ENCODE results near the gene NAA35.

NAA35 gene

DNA sequence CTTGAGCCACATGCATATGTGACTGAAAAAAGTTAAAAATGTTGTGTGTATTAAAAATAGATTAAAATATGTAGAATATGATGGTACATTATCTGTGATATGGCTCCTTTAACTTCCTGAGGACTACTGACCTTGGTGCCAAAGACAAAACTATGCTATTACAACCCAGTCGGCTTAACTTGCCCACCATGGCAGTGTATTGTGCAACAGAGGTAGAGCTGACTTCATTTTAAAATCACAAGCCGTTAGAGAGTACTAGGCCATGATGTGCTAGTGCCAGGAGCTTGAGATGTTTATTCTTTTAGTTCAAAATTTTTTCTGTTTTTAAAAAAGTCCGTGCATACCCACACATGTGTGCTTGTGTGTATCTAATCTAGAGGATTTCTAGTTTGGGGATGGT, 46.3 kb downstream of the NAA35 start:
- TF ChIP-seq POLR2AphosphoS5 (IDR thresholded peaks at IDR 0.05; ENCODE audit: low read depth, low read length) (no peak), SIN3A (IDR thresholded peaks at IDR 0.05; ENCODE audit: borderline replicate concordance, insufficient read depth, low read length) (no peak), FOXP2 (optimal IDR thresholded peaks at IDR 0.05; ENCODE audit: borderline replicate concordance, extremely low read depth, extremely low read length, insufficient read depth) (no peak), TAF1 (IDR thresholded peaks at IDR 0.05; ENCODE audit: borderline replicate concordance, insufficient read depth, low read length) (no peak)
- TF ChIP-seq, protein P1, sequence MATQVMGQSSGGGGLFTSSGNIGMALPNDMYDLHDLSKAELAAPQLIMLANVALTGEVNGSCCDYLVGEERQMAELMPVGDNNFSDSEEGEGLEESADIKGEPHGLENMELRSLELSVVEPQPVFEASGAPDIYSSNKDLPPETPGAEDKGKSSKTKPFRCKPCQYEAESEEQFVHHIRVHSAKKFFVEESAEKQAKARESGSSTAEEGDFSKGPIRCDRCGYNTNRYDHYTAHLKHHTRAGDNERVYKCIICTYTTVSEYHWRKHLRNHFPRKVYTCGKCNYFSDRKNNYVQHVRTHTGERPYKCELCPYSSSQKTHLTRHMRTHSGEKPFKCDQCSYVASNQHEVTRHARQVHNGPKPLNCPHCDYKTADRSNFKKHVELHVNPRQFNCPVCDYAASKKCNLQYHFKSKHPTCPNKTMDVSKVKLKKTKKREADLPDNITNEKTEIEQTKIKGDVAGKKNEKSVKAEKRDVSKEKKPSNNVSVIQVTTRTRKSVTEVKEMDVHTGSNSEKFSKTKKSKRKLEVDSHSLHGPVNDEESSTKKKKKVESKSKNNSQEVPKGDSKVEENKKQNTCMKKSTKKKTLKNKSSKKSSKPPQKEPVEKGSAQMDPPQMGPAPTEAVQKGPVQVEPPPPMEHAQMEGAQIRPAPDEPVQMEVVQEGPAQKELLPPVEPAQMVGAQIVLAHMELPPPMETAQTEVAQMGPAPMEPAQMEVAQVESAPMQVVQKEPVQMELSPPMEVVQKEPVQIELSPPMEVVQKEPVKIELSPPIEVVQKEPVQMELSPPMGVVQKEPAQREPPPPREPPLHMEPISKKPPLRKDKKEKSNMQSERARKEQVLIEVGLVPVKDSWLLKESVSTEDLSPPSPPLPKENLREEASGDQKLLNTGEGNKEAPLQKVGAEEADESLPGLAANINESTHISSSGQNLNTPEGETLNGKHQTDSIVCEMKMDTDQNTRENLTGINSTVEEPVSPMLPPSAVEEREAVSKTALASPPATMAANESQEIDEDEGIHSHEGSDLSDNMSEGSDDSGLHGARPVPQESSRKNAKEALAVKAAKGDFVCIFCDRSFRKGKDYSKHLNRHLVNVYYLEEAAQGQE (IDR thresholded peaks at IDR 0.05; ENCODE audit: insufficient read depth in 1 of 2, low read depth in 2 of 2, low read length in 2 of 2): no peak

DNA sequence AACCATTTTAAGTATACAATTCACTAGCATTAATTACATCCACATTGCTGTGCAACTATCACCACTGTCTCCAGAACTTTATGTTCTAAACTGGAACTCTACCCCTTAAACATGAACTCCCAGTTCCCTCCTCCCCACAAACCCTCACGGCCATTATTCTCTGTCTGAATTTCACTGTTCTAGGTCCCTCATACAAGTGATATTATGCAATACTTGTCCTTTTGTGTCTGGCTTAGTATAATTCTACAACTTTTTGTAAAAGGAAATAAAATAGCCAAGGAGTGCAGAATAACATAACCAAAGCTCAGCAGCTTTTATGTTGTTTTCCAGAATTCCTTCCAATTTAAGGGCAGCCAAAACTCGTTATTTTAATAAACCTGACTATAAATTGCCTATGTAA, 53.2 kb downstream of the NAA35 start:
- no peak for TF ChIP-seq SIN3A (IDR thresholded peaks at IDR 0.05; ENCODE audit: borderline replicate concordance, insufficient read depth, low read length)
- TF ChIP-seq, protein P1 (IDR thresholded peaks at IDR 0.05; ENCODE audit: insufficient read depth in 1 of 2, low read depth in 2 of 2, low read length in 2 of 2): no peak
- no peak for TF ChIP-seq FOXP2 (optimal IDR thresholded peaks at IDR 0.05; ENCODE audit: borderline replicate concordance, extremely low read depth, extremely low read length, insufficient read depth)
- no peak for TF ChIP-seq POLR2AphosphoS5 (IDR thresholded peaks at IDR 0.05; ENCODE audit: low read depth, low read length)
- no peak for TF ChIP-seq TAF1 (IDR thresholded peaks at IDR 0.05; ENCODE audit: borderline replicate concordance, insufficient read depth, low read length)

DNA sequence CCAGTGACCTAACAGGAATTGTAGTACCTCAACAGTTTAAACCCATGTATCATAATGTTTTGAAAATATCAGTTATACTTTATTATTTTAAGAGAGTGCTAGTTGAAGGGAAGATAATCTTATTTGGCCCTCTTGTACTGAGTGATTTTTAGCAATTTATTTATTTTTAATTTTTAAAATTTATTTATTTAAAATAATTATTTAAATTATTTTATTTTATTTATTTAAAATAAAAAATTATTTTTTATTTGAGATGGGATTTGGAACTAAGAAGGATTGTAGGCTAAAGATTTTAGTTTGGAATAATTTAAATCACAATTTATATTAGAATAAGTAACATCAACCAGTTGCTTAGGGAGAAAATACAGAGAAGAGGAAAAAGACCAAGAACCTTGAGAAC, 54.2 kb downstream of the NAA35 start:
- no peak for TF ChIP-seq FOXP2 (optimal IDR thresholded peaks at IDR 0.05; ENCODE audit: borderline replicate concordance, extremely low read depth, extremely low read length, insufficient read depth)
- TF ChIP-seq SIN3A (IDR thresholded peaks at IDR 0.05; ENCODE audit: borderline replicate concordance, insufficient read depth, low read length): no peak
- no peak for TF ChIP-seq TAF1 (IDR thresholded peaks at IDR 0.05; ENCODE audit: borderline replicate concordance, insufficient read depth, low read length)
- TF ChIP-seq, protein P1 (IDR thresholded peaks at IDR 0.05; ENCODE audit: insufficient read depth in 1 of 2, low read depth in 2 of 2, low read length in 2 of 2): no peak
- TF ChIP-seq POLR2AphosphoS5 (IDR thresholded peaks at IDR 0.05; ENCODE audit: low read depth, low read length): no peak

DNA sequence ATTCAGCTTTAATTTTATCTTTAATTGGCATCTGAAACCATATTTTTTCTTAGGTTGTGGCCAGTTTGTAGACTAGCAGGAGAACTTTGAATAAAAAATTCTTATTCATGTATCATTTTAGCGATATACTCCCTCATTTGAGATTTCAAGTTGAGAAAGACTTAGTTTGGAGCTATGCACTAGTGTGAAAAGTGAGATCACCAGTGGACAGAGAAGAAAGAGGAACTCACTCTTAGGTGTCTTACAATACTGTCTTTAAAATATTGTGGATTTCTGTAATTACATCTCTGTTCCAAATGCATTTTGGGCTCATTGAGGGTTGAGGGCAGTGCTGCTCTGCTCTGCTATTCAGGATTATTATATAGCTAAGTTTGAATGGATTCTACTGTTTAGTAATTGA, 54.7 kb downstream of the NAA35 start:
- no peak for TF ChIP-seq POLR2AphosphoS5 (IDR thresholded peaks at IDR 0.05; ENCODE audit: low read depth, low read length)
- no peak for TF ChIP-seq SIN3A (IDR thresholded peaks at IDR 0.05; ENCODE audit: borderline replicate concordance, insufficient read depth, low read length)
- TF ChIP-seq, protein P1 (IDR thresholded peaks at IDR 0.05; ENCODE audit: insufficient read depth in 1 of 2, low read depth in 2 of 2, low read length in 2 of 2): no peak
- TF ChIP-seq TAF1 (IDR thresholded peaks at IDR 0.05; ENCODE audit: borderline replicate concordance, insufficient read depth, low read length): no peak
- no peak for TF ChIP-seq FOXP2 (optimal IDR thresholded peaks at IDR 0.05; ENCODE audit: borderline replicate concordance, extremely low read depth, extremely low read length, insufficient read depth)

DNA sequence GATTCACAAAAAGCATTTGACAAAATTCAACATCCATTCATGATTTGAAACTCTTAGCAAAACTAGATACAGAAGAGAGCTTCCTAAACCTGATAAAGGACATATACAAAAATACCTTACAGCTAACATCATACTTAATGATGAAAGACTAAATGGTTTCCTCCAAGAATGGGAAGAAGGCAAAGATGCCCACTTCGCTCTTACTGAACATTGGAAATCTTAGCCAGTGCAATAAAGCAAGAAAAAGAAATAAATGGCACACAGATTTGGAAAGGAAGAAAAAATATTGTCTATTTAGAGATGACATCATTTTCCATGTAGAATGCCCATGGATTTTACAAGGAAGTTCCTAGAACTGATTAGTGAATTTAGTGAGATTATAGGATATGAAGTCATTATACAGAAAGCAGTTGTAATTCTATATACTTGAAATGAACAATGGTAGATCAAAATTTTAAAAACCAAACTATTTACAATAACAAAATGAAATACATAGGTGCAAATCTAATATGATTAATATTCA, 64.4 kb downstream of the NAA35 start:
- TF ChIP-seq TAF1 (IDR thresholded peaks at IDR 0.05; ENCODE audit: borderline replicate concordance, insufficient read depth, low read length) (no peak), POLR2AphosphoS5 (IDR thresholded peaks at IDR 0.05; ENCODE audit: low read depth, low read length) (no peak), FOXP2 (optimal IDR thresholded peaks at IDR 0.05; ENCODE audit: borderline replicate concordance, extremely low read depth, extremely low read length, insufficient read depth) (no peak), SIN3A (IDR thresholded peaks at IDR 0.05; ENCODE audit: borderline replicate concordance, insufficient read depth, low read length) (no peak)
- TF ChIP-seq, protein P1 (IDR thresholded peaks at IDR 0.05; ENCODE audit: insufficient read depth in 1 of 2, low read depth in 2 of 2, low read length in 2 of 2): no peak
